SU-DHL-6 (cell line): Measurements from ENCODE around the gene NUB1.

ENCODE experiments used
- H2AFZ ChIP-seq: fragments of 200-600 bp; sonication (generic); 2 replicates; pipeline ENCODE4 v1.6.1; 2014; ENCODE audit warnings: low read depth, mild to moderate bottlenecking, moderate library complexity, mixed read lengths, antibody characterized with exemption, low read length; ENCODE audit not compliant: severe bottlenecking
- H3F3A ChIP-seq: fragments of 200-600 bp; shearing (Covaris generic); 2 replicates; pipeline ENCODE4 v1.6.0; 2016; ENCODE audit warnings: antibody characterized with exemption, mild to moderate bottlenecking; ENCODE audit not compliant: insufficient read depth
- H3K27ac ChIP-seq: fragments of 200-600 bp; sonication (generic); 2 replicates; pipeline ENCODE4 v1.5.1; 2016; ENCODE audit warnings: low read depth, mild to moderate bottlenecking, low read length, moderate library complexity, mixed read lengths
- H3K27me3 ChIP-seq: fragments of 200-600 bp; sonication (generic), shearing (Covaris generic); 2 replicates; pipeline ENCODE4 v1.6.0; 2014; ENCODE audit warnings: mild to moderate bottlenecking, low read length
- H3K36me3 ChIP-seq: fragments of 200-600 bp; sonication (generic); 2 replicates; pipeline ENCODE4 v1.6.1; 2014; ENCODE audit warnings: mild to moderate bottlenecking, low read length, mixed read lengths
- H3K4me2 ChIP-seq: fragments of 300-600, 200-600 bp; shearing (Covaris generic), sonication (generic); 2 replicates; pipeline ENCODE4 v1.6.0; 2014; ENCODE audit warnings: low read length, low read depth, mild to moderate bottlenecking; ENCODE audit not compliant: poor library complexity, severe bottlenecking
- H3K4me3 ChIP-seq: fragments of 200-600 bp; sonication (generic); 2 replicates; pipeline ENCODE4 v1.5.1; 2014; ENCODE audit warnings: antibody characterized with exemption, low read length, mild to moderate bottlenecking, mixed read lengths; ENCODE audit not compliant: insufficient read depth, poor library complexity, severe bottlenecking
- H3K79me2 ChIP-seq: fragments of 200-600 bp; sonication (generic); 2 replicates; pipeline ENCODE4 v1.6.1; 2014; ENCODE audit warnings: mild to moderate bottlenecking, low read length, moderate library complexity; ENCODE audit not compliant: insufficient read depth
- H3K9ac ChIP-seq: fragments of 200-600 bp; sonication (generic); 2 replicates; pipeline ENCODE4 v1.7.0; 2014; ENCODE audit warnings: mild to moderate bottlenecking, low read length
- H3K9me2 ChIP-seq: fragments of 200-600 bp; sonication (generic); replicated peaks from 2 replicates; pipeline ENCODE4 v1.6.1; 2014; ENCODE audit warnings: low read length; ENCODE audit not compliant: insufficient read depth
- H3K9me3 ChIP-seq: fragments of 200-600 bp; sonication (generic); 2 replicates; pipeline ENCODE4 v1.6.1; 2014; ENCODE audit warnings: low read length, mixed read lengths; ENCODE audit not compliant: insufficient read depth
- H4K20me1 ChIP-seq: fragments of 200-600 bp; sonication (generic); 2 replicates; pipeline ENCODE4 v1.6.1; 2014; ENCODE audit warnings: low read depth, mild to moderate bottlenecking, antibody characterized with exemption, low read length, moderate library complexity, mixed read lengths
- CTCF ChIP-seq: fragments of 200-600 bp; sonication (generic); IDR thresholded peaks from one replicate; pipeline ENCODE4 v1.5.1; 2017; ENCODE audit warnings: antibody characterized with exemption, mild to moderate bottlenecking, low read length, moderate library complexity; ENCODE audit not compliant: insufficient read depth, poor library complexity, severe bottlenecking
- EZH2phosphoT487 ChIP-seq: fragments of 200-600 bp; sonication (generic), shearing (Covaris generic); conservative IDR thresholded peaks from 2 replicates; pipeline ENCODE4 v1.6.1; 2018; ENCODE audit warnings: mild to moderate bottlenecking, antibody characterized with exemption, low read length, moderate library complexity, mixed read lengths

Gene NUB1

GRCh38 chr7:151321341-151321740 lies 20.3 kb upstream of the NUB1 start:
- no peak overlapping the region for H2AFZ ChIP-seq
- no peak overlapping the region for H3K4me2 ChIP-seq
- no peak overlapping the region for H3K4me3 ChIP-seq
- no peaks in the 10 kb centered on the region for H3F3A ChIP-seq
- H3K9ac ChIP-seq = no peak overlapping the region
- H3K79me2 ChIP-seq = no peaks in the 10 kb centered on the region
- H3K9me3 ChIP-seq = peaks cover 33% of the 10 kb centered on the region
- no peak overlapping the region for H3K27ac ChIP-seq
- H3K9me2 ChIP-seq = no peaks in the 10 kb centered on the region
- H3K27me3 ChIP-seq = no peaks in the 10 kb centered on the region
- peaks cover 2% of the 10 kb centered on the region; the same call in 1 of the 2 replicates for H3K36me3 ChIP-seq
- no peaks in the 10 kb centered on the region for H4K20me1 ChIP-seq
- TF ChIP-seq CTCF (no peak), EZH2phosphoT487 (no peak)

- no peak overlapping the region for H2AFZ ChIP-seq
- H3K9ac ChIP-seq = no peak overlapping the region
- peaks cover 33% of the 10 kb centered on the region for H3K9me3 ChIP-seq
- H3K4me3 ChIP-seq = no peak overlapping the region
- H3K9me2 ChIP-seq = no peaks in the 10 kb centered on the region
- H3K4me2 ChIP-seq = no peak overlapping the region
- peaks cover 2% of the 10 kb centered on the region; the same call in 1 of the 2 replicates for H3K36me3 ChIP-seq
- H3K79me2 ChIP-seq = no peaks in the 10 kb centered on the region
- H3K27me3 ChIP-seq = no peaks in the 10 kb centered on the region
- TF ChIP-seq EZH2phosphoT487 (no peak), CTCF (no peak)
- H3K27ac ChIP-seq = no peak overlapping the region
- no peaks in the 10 kb centered on the region for H3F3A ChIP-seq
- no peaks in the 10 kb centered on the region for H4K20me1 ChIP-seq
Observed at GRCh38 chr7:151322906-151323305, 18.7 kb upstream of the NUB1 start.

GRCh38 chr7:151327022-151327421 lies 14.6 kb upstream of the NUB1 start:
- H3K27ac ChIP-seq = no peak overlapping the region
- H3F3A ChIP-seq = no peaks in the 10 kb centered on the region
- H3K79me2 ChIP-seq = no peaks in the 10 kb centered on the region
- no peak overlapping the region for H2AFZ ChIP-seq
- H3K4me3 ChIP-seq = no peak overlapping the region
- no peaks in the 10 kb centered on the region for H3K27me3 ChIP-seq
- no peaks in the 10 kb centered on the region for H3K9me3 ChIP-seq
- H3K9ac ChIP-seq = no peak overlapping the region
- no peaks in the 10 kb centered on the region for H4K20me1 ChIP-seq
- no peaks in the 10 kb centered on the region for H3K36me3 ChIP-seq
- H3K4me2 ChIP-seq = no peak overlapping the region
- TF ChIP-seq EZH2phosphoT487 (no peak), CTCF (no peak)
- no peaks in the 10 kb centered on the region for H3K9me2 ChIP-seq
